Loucy (cell line): ENCODE measurements around the gene LPAR3.

Experiments
- H2AFZ ChIP-seq: fragments of 200-600 bp; sonication (generic); 2 replicates; pipeline ENCODE4 v1.6.0; 2016; ENCODE audit warnings: antibody characterized with exemption, mild to moderate bottlenecking, low read length, moderate library complexity
- H3F3A ChIP-seq: fragments of 200-600 bp; 2 replicates; pipeline ENCODE4 v1.6.0; 2016; ENCODE audit warnings: antibody characterized with exemption, low read depth, mild to moderate bottlenecking
- H3K27me3 ChIP-seq: fragments of 200-600 bp; sonication (generic); 2 replicates; pipeline ENCODE4 v1.6.1; 2014; ENCODE audit warnings: low read length, mild to moderate bottlenecking; ENCODE audit not compliant: insufficient read depth, poor library complexity, severe bottlenecking
- H3K36me3 ChIP-seq: fragments of 200-600 bp; sonication (generic); 2 replicates; pipeline ENCODE4 v1.6.1; 2016; ENCODE audit warnings: low read length; ENCODE audit not compliant: insufficient read depth
- H3K4me1 ChIP-seq: fragments of 200-600 bp; sonication (generic); 2 replicates; pipeline ENCODE4 v1.5.1; 2014; ENCODE audit warnings: low read length, mild to moderate bottlenecking; ENCODE audit not compliant: insufficient read depth, poor library complexity, severe bottlenecking
- H3K4me2 ChIP-seq: fragments of 200-600 bp; sonication (generic); 2 replicates; pipeline ENCODE4 v1.6.0; 2014; ENCODE audit warnings: antibody characterized with exemption, low read length, low read depth, mild to moderate bottlenecking; ENCODE audit not compliant: poor library complexity, severe bottlenecking
- H3K4me3 ChIP-seq: fragments of 200-600 bp; sonication (generic); 2 replicates; pipeline ENCODE4 v1.5.1; 2014; ENCODE audit warnings: low read length, mild to moderate bottlenecking, mixed read lengths; ENCODE audit not compliant: poor library complexity, severe bottlenecking
- H3K79me2 ChIP-seq: fragments of 200-600 bp; sonication (generic); 2 replicates; pipeline ENCODE4 v1.6.1; 2014; ENCODE audit warnings: low read length; ENCODE audit not compliant: insufficient read depth
- H3K9ac ChIP-seq: fragments of 200-600 bp; sonication (generic); 2 replicates; pipeline ENCODE4 v1.6.0; 2014; ENCODE audit warnings: mild to moderate bottlenecking, low read depth, low read length, moderate library complexity; ENCODE audit not compliant: poor library complexity, severe bottlenecking
- H3K9me2 ChIP-seq: fragments of 200-600 bp; sonication (generic); replicated peaks from 2 replicates; pipeline ENCODE4 v1.6.1; 2016; ENCODE audit warnings: low read depth, low read length, mixed read lengths
- H3K9me3 ChIP-seq: fragments of 200-600 bp; sonication (generic); 2 replicates; pipeline ENCODE4 v1.6.1; 2014; ENCODE audit warnings: mild to moderate bottlenecking, antibody characterized with exemption, low read length, low read depth; ENCODE audit not compliant: insufficient read depth
- H4K20me1 ChIP-seq: fragments of 200-600 bp; sonication (generic); 2 replicates; pipeline ENCODE4 v1.6.0; 2014; ENCODE audit warnings: antibody characterized with exemption, low read length, mild to moderate bottlenecking; ENCODE audit not compliant: insufficient read depth, poor library complexity, severe bottlenecking
- EZH2phosphoT487 ChIP-seq: fragments of 200-600 bp; IDR thresholded peaks from 2 replicates; pipeline ENCODE4 v1.6.1; 2018; ENCODE audit warnings: antibody characterized with exemption, mild to moderate bottlenecking, moderate library complexity, borderline replicate concordance
- TF ChIP-seq, protein P1 (sequence below): fragments of 200-600 bp; sonication (generic); conservative IDR thresholded peaks from 2 replicates; pipeline ENCODE4 v1.5.1; 2014; ENCODE audit warnings: mild to moderate bottlenecking, antibody characterized with exemption, low read length

LPAR3 gene

DNA sequence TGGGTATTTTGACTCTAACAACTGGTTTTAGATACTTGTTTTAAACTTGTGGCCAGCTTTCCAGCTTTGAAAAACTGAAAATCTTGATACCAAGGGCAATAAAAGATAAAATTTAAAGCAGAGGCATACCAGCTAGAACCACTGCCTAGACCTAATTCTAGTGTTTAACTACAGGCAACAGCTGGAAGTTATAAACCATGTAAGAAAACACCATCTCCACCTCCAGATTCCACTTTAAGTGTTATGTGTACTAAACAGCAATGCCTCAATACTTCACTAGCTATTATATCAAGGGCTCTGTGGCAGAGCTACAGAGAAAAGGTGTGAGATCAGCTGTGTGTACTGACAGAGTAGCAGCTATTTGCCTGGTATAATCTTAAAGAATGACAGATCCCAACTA, 69.5 kb downstream of the LPAR3 start:
- H3K36me3 ChIP-seq, result no peaks in the 10 kb centered on the region
- H4K20me1 ChIP-seq, result no peaks in the 10 kb centered on the region
- H3K9me2 ChIP-seq, result no peaks in the 10 kb centered on the region
- no peaks in the 10 kb centered on the region for H3K9me3 ChIP-seq
- no peaks in the 10 kb centered on the region for H3F3A ChIP-seq
- no peak overlapping the region for H3K4me2 ChIP-seq
- H3K9ac ChIP-seq, result no peak overlapping the region
- no peaks in the 10 kb centered on the region for H3K79me2 ChIP-seq
- peaks cover 5% of the 10 kb centered on the region for H3K4me1 ChIP-seq
- no peak overlapping the region for H2AFZ ChIP-seq
- H3K4me3 ChIP-seq, result no peak overlapping the region
- H3K27me3 ChIP-seq, result no peaks in the 10 kb centered on the region
- TF ChIP-seq, protein P1, sequence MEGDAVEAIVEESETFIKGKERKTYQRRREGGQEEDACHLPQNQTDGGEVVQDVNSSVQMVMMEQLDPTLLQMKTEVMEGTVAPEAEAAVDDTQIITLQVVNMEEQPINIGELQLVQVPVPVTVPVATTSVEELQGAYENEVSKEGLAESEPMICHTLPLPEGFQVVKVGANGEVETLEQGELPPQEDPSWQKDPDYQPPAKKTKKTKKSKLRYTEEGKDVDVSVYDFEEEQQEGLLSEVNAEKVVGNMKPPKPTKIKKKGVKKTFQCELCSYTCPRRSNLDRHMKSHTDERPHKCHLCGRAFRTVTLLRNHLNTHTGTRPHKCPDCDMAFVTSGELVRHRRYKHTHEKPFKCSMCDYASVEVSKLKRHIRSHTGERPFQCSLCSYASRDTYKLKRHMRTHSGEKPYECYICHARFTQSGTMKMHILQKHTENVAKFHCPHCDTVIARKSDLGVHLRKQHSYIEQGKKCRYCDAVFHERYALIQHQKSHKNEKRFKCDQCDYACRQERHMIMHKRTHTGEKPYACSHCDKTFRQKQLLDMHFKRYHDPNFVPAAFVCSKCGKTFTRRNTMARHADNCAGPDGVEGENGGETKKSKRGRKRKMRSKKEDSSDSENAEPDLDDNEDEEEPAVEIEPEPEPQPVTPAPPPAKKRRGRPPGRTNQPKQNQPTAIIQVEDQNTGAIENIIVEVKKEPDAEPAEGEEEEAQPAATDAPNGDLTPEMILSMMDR, result no peak

DNA sequence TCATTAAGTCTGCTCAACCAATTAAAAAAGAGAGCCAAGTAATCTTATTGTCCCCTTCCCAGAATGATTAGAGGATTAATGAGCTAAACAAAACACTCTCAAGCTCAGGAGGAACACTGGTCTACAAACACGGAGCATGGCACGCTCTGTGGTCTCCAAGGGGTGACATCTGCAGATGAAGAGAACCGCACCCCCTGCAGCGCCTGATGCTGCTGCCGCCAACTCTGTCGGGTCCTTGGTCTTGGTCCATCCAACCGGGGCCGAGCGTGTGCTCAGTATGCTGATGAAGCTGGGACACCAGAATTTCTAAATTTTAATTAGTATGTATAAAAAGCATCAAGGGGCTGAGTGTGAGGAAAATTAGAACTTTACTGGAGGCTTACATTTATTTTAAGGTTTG, 82.7 kb downstream of the LPAR3 start:
- no peak overlapping the region for H2AFZ ChIP-seq
- no peak overlapping the region for H3K4me2 ChIP-seq
- H3K4me3 ChIP-seq, result no peak overlapping the region
- no peaks in the 10 kb centered on the region for H3F3A ChIP-seq
- H3K4me1 ChIP-seq, result no peaks in the 10 kb centered on the region
- H3K9me3 ChIP-seq, result no peaks in the 10 kb centered on the region
- H3K27me3 ChIP-seq, result no peaks in the 10 kb centered on the region
- no peak overlapping the region for H3K9ac ChIP-seq
- no peak for TF ChIP-seq EZH2phosphoT487
- TF ChIP-seq, protein P1, result no peak
- H4K20me1 ChIP-seq, result no peaks in the 10 kb centered on the region
- H3K9me2 ChIP-seq, result no peaks in the 10 kb centered on the region
- no peaks in the 10 kb centered on the region for H3K79me2 ChIP-seq
- no peaks in the 10 kb centered on the region for H3K36me3 ChIP-seq

DNA sequence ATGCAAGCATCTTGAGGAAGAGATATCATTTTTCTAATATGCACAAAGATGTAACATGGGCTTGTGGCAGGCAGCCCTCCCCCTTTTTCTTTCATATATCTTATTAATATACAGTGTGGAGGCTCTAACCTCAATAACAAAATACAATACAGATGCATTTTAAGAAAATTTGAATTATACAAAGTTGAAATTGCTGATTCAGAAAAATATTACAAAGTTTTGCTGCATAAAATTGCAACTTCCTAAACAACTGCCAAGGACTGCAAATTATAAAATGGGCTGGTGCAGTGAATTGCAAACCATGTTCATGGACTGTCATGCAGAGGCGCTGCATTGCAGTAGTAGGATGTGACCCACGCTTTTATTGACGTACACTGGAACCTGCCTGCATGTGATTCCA, 84.0 kb downstream of the LPAR3 start:
- Histone ChIP-seq H3K4me2 (no peak overlapping the region), H4K20me1 (no peaks in the 10 kb centered on the region), H3K27me3 (no peaks in the 10 kb centered on the region), H2AFZ (no peak overlapping the region), H3K9me2 (no peaks in the 10 kb centered on the region), H3K4me3 (no peak overlapping the region), H3F3A (no peaks in the 10 kb centered on the region), H3K4me1 (no peaks in the 10 kb centered on the region), H3K36me3 (no peaks in the 10 kb centered on the region), H3K9ac (no peak overlapping the region), H3K79me2 (no peaks in the 10 kb centered on the region), H3K9me3 (no peaks in the 10 kb centered on the region)
- TF ChIP-seq, protein P1, result no peak
- TF ChIP-seq EZH2phosphoT487, result no peak
